Medulla oblongata (tissue), 1 donor: ENCODE measurements around the gene POLR2J.
"Not testable (repeated sequence)": the region's sequence is repeated elsewhere in the genome, so short reads cannot be mapped to it uniquely, and the experiment has no call there.

Experiments used
- DNase-seq: peaks from one replicate; pipeline ENCODE4 v3.0.0-alpha.2; 2015; ENCODE audit errors: extremely low spot score

The POLR2J gene

GRCh38 chr7:102494473-102495149, 15.9 kb upstream of the POLR2J start:
- DNase-seq, result not testable (repeated sequence)

- not testable (repeated sequence) for DNase-seq
Observed at GRCh38 chr7:102494026-102494425, 15.3 kb upstream of the POLR2J start.

- DNase-seq, result not testable (repeated sequence)
Observed at GRCh38 chr7:102493220-102493935, 14.7 kb upstream of the POLR2J start.

- DNase-seq, result not testable (repeated sequence)
Observed at GRCh38 chr7:102490529-102491075, 11.9 kb upstream of the POLR2J start.

- not testable (repeated sequence) for DNase-seq
Observed at GRCh38 chr7:102484317-102484716, 5.6 kb upstream of the POLR2J start.

GRCh38 chr7:102481962-102482361, 3.2 kb upstream of the POLR2J start:
- not testable (repeated sequence) for DNase-seq

- DNase-seq, result not testable (repeated sequence)
Observed at GRCh38 chr7:102479982-102480637, 1.4 kb upstream of the POLR2J start.

- DNase-seq, result not testable (repeated sequence)
Observed at GRCh38 chr7:102479209-102479584, 475 bp upstream of the POLR2J start.

GRCh38 chr7:102474736-102475435, 3.8 kb downstream of the POLR2J start:
- DNase-seq, result not testable (repeated sequence)

- DNase-seq, result not testable (repeated sequence)
Observed at GRCh38 chr7:102474116-102474515, 4.6 kb downstream of the POLR2J start.

GRCh38 chr7:102473271-102473991, 5.3 kb downstream of the POLR2J start:
- DNase-seq, result peak; percentile 41

GRCh38 chr7:102472126-102473041, 6.3 kb downstream of the POLR2J start:
- no peak for DNase-seq

GRCh38 chr7:102471791-102472125, 7.0 kb downstream of the POLR2J start:
- DNase-seq, result no peak

GRCh38 chr7:102469972-102470825, 8.5 kb downstream of the POLR2J start:
- no peak for DNase-seq

- no peak for DNase-seq
Observed at GRCh38 chr7:102469351-102469971, 9.3 kb downstream of the POLR2J start.

- DNase-seq, result no peak
Observed at GRCh38 chr7:102468478-102469350, 10.0 kb downstream of the POLR2J start.

- no peak for DNase-seq
Observed at GRCh38 chr7:102467581-102468477, 10.9 kb downstream of the POLR2J start.
